ENCODE data around the gene ADIPOR2.
"Not testable (repeated sequence)": the region's sequence is repeated elsewhere in the genome, so short reads cannot be mapped to it uniquely, and the experiment has no call there.

- not testable (repeated sequence) for TF ChIP-seq POLR2A, EP300 (IDR thresholded peaks at IDR 0.05)
Observed at GRCh38 chr12:1711536-1712211, 20.8 kb downstream of the ADIPOR2 start.
